GM12864 (cell line): ENCODE results near the gene BCR.

ENCODE experiments used
- DNase-seq: peaks from one replicate; pipeline ENCODE4 v3.0.0-alpha.2; 2011; ENCODE audit warnings: low read depth
- H3K4me3 ChIP-seq: 2 replicates; pipeline ENCODE4 v1.5.1; 2011; ENCODE audit warnings: mild to moderate bottlenecking, low read depth, low read length, control low read depth
- CTCF ChIP-seq: IDR thresholded peaks from 2 replicates; pipeline ENCODE4 v1.5.1; 2011; ENCODE audit warnings: low read depth, mild to moderate bottlenecking, moderate library complexity, low read length, control low read depth, inconsistent platforms; ENCODE audit errors: missing control alignments

BCR gene

DNA sequence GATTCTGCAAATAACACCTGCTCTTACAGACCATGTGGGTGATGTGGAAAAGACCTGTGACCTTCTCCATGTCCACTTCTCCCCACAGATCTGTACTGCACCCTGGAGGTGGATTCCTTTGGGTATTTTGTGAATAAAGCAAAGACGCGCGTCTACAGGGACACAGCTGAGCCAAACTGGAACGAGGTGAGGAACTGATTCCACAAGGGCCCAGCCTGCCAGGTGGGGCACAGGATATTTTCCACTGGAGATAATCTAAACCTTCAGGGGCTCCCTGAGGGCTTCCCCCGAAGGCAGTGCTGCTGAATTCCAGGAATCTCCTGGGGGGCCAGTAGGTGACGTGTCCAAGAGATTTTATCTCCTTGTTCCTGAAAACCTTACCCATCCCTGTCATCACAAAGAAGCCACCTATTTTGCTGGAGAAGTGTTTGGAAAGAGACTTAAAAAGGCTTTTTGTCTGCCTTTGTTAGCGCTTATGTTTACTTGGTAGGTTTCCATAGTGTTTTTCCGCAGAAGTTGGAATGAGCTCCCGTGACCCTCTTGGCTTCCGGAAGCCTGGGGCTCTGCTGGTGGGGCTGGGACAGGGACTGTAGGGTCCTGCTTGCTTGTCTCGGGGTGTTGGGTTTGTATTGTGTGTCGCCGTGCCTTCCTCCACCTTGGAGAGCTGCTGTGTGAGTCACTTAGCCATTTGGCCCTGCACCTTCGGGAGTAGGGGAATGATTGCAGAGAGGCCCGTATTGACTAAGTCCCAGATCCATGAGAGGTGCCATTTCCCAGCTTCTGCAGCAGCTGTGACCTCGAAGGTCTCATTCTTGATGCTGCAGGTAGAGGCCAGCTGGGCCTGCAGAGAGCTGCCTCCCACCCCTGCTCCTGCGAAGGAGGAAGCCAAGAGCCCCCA is 112.4 kb downstream of the BCR start:
- DNase-seq, result no peak
- no peak for TF ChIP-seq CTCF
- no peak overlapping the region for H3K4me3 ChIP-seq

DNA sequence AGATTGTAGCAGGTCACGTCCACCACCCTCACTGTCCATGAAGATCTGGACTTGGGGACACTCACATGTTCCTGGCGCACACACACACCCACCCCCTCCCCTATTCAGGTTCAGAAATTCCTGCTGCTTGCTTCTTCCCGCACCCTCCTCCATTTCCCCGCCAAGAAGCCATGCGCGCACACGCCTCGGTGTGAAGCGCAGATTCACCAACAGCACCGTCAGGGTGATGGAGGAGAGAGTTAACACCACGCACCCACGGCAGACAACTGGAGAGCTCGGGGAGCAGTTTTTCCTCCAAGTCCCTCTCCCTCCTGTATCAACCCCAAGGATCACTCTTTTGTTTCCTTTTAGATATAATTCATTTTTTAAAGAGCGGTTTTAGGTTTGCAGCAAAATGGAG is 113.4 kb downstream of the BCR start:
- DNase-seq, result no peak
- no peak for TF ChIP-seq CTCF
- H3K4me3 ChIP-seq, result no peak overlapping the region

DNA sequence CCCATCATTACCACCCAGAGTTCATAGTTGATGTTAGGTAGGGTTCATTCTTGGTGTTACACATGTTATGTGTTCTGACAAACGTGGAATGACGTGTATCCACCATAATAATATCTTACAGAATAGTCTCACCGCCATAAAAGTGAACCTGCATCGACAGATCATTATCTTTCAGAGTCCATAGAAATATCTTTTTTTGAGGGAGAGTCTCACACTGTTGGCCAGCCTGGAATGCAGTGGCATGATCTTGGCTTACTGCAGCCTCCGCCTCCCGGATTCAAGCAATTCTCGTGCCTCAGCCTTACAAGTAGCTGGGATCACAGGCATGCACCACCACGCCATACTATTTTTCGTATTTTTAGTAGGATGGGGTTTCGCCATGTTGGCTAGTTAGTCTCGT is 113.9 kb downstream of the BCR start:
- no peak for TF ChIP-seq CTCF
- H3K4me3 ChIP-seq, result no peak overlapping the region
- no peak for DNase-seq

- no peak for DNase-seq
- H3K4me3 ChIP-seq, result no peak overlapping the region
- TF ChIP-seq CTCF, result no peak
These were observed 120.2 kb downstream of the BCR start for GRCh38 chr22:23300476-23300875.

DNA sequence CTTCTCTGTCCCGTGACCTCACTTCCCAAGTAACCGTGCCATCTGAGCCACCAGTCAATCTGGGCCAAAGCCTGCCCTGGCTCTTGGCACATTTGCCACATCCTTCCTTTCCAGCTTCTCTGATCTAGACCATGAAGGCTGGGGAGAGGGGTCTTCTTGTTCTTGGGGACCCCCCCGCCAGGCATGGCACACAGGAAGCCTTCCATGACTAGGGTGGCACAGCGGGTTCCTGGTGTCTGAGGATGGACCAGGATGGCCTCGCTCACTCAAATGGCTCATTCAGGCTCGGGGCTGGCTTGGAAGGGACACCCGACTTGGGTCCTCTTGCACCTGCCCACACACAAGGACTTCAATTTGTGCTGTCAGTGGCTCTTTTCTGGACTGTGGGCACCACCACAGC is 121.3 kb downstream of the BCR start:
- no peak for TF ChIP-seq CTCF
- H3K4me3 ChIP-seq, result no peak overlapping the region
- DNase-seq, result no peak

GRCh38 chr22:23302171-23303002 is 122.1 kb downstream of the BCR start:
- TF ChIP-seq CTCF, result no peak
- no peak overlapping the region for H3K4me3 ChIP-seq
- DNase-seq, result no peak
